Fibroblast of mammary gland (primary cell): ENCODE results near the gene DYSF.

Experiments used
- DNase-seq: peaks from one replicate; pipeline ENCODE4 v3.0.0-alpha.2; 2010; ENCODE audit warnings: low read depth
- H3K4me3 ChIP-seq: 2 replicates; pipeline ENCODE4 v1.5.1; 2011; ENCODE audit warnings: low read depth, mild to moderate bottlenecking, low read length, moderate library complexity; ENCODE audit not compliant: control insufficient read depth
- CTCF ChIP-seq: conservative IDR thresholded peaks from 2 replicates; pipeline ENCODE4 v1.5.1; 2011; ENCODE audit warnings: low read depth, low read length, inconsistent platforms; ENCODE audit not compliant: control insufficient read depth, insufficient read depth

The DYSF gene

GRCh38 chr2:71671203-71671854, 218.0 kb downstream of the DYSF start:
- no peak overlapping the region for H3K4me3 ChIP-seq
- DNase-seq, result no peak
- no peak for TF ChIP-seq CTCF

- H3K4me3 ChIP-seq, result no peak overlapping the region
- TF ChIP-seq CTCF, result no peak
- DNase-seq, result no peak
Observed at GRCh38 chr2:71671895-71672825, 218.8 kb downstream of the DYSF start.

GRCh38 chr2:71672826-71673795, 219.8 kb downstream of the DYSF start:
- TF ChIP-seq CTCF, result no peak
- no peak overlapping the region for H3K4me3 ChIP-seq
- DNase-seq, result no peak

GRCh38 chr2:71674158-71674851, 220.9 kb downstream of the DYSF start:
- no peak overlapping the region for H3K4me3 ChIP-seq
- TF ChIP-seq CTCF, result no peak
- DNase-seq, result no peak

- DNase-seq, result no peak
- TF ChIP-seq CTCF, result no peak
- H3K4me3 ChIP-seq, result no peak overlapping the region
Observed at GRCh38 chr2:71675296-71675695, 221.9 kb downstream of the DYSF start.

GRCh38 chr2:71678874-71679273, 225.5 kb downstream of the DYSF start:
- H3K4me3 ChIP-seq, result no peak overlapping the region

More at GRCh38 chr2:71678874-71679273, 225.5 kb downstream of the DYSF start:
- DNase-seq, result no peak
- TF ChIP-seq CTCF, result no peak
